Fibroblast of mammary gland (primary cell): ENCODE measurements around the gene CCDC172.

ENCODE experiments used
- DNase-seq: peaks from one replicate; pipeline ENCODE4 v3.0.0-alpha.2; 2010; ENCODE audit warnings: low read depth
- H3K4me3 ChIP-seq: 2 replicates; pipeline ENCODE4 v1.5.1; 2011; ENCODE audit warnings: low read depth, mild to moderate bottlenecking, low read length, moderate library complexity; ENCODE audit not compliant: control insufficient read depth
- TF ChIP-seq, protein P1 (sequence below): conservative IDR thresholded peaks from 2 replicates; pipeline ENCODE4 v1.5.1; 2011; ENCODE audit warnings: low read depth, low read length, inconsistent platforms; ENCODE audit not compliant: control insufficient read depth, insufficient read depth

The CCDC172 gene, protein sequence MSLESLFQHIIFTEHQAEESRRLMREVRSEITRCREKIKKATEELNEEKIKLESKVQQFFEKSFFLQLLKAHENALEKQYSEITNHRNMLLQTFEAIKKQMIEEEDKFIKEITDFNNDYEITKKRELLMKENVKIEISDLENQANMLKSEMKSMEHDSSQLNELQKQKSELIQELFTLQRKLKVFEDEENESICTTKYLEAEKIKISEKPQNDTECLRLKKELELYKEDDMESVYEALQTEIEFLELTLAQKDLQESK

DNA sequence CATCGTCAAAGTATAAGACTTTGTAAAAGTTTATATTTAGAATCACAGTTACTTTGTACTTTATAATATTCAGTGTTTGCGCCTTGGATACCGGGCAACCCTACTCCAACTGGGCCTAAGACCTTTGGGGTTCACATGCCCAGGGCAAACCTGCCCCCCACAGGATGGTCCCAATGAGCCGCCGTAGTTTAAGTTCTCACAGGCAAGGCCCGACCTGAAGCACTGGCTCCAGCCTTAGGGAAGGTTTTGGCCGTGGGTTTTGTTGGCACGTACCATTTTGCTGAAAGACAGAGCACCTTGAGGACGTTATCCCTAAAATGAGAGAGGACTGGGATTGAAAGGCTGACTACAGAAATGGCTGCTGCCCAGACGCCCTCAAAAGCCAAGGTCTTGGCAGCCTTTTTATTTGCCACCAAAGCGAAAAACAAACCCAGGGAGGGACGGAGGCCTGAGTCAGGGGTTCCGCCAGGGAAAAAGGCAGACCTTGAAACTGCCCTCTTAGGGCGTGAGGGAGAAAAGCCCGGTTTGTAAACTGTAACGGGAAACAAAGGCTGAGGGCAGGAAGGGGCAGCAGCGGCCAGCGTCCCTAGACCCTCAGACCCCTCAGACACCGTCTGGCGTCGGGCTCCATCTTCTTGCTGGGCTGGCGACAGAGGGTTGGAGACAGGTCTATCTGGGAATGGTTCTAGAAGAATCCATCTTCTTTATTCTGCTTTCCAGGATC lies at the start of gene CCDC172:
CCDC172 (plus strand) TSS at position 222 of the 724 bp plus-strand sequence. CDS start 564 bp downstream, outside the sequence.
- H3K4me3 ChIP-seq, result no peak within 1 kb of the TSS
- DNase-seq, result no peak
- TF ChIP-seq, protein P1, sequence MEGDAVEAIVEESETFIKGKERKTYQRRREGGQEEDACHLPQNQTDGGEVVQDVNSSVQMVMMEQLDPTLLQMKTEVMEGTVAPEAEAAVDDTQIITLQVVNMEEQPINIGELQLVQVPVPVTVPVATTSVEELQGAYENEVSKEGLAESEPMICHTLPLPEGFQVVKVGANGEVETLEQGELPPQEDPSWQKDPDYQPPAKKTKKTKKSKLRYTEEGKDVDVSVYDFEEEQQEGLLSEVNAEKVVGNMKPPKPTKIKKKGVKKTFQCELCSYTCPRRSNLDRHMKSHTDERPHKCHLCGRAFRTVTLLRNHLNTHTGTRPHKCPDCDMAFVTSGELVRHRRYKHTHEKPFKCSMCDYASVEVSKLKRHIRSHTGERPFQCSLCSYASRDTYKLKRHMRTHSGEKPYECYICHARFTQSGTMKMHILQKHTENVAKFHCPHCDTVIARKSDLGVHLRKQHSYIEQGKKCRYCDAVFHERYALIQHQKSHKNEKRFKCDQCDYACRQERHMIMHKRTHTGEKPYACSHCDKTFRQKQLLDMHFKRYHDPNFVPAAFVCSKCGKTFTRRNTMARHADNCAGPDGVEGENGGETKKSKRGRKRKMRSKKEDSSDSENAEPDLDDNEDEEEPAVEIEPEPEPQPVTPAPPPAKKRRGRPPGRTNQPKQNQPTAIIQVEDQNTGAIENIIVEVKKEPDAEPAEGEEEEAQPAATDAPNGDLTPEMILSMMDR, result no peak

DNA sequence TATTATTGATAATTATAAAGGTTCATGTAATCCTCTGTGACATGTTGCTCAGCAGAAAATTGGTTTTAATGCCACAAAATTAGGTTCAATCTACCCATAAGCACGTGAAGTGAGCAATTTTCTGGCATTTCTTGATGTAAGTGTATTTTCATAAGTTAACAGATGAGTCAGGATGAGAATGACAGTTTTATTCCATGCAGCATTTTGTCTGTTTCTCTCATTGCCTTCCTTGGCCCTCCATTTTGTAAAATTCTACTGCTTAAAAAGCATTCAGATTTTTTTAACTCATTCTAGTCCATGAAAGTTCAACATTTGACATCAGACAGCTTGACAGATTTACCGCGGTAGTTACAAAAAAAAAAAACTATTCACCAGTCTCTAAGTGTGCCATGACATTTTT lies 47.3 kb upstream of the CCDC172 start:
- H3K4me3 ChIP-seq, result no peak overlapping the region
- DNase-seq, result no peak
- TF ChIP-seq, protein P1, result no peak

DNA sequence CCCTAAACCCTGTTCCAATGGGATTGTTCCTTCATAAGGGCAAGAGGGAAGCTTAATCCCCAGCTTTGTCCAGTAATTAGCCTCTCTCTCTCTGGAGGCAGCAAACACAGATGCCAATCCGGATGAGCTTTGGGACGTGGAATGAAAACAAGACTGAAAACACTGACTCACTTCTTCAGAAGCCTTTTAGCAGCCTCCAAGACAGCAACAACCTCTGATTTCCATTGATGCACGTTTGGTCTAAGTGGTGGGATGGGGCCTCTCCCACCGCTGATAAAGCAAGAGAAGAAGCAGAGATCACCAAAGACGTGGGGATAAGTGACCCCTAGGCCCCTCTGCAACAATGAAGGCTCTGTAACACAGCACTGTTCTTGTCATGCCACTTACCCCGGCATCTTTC lies 45.4 kb upstream of the CCDC172 start:
- DNase-seq, result no peak
- no peak overlapping the region for H3K4me3 ChIP-seq
- TF ChIP-seq, protein P1, result no peak

DNA sequence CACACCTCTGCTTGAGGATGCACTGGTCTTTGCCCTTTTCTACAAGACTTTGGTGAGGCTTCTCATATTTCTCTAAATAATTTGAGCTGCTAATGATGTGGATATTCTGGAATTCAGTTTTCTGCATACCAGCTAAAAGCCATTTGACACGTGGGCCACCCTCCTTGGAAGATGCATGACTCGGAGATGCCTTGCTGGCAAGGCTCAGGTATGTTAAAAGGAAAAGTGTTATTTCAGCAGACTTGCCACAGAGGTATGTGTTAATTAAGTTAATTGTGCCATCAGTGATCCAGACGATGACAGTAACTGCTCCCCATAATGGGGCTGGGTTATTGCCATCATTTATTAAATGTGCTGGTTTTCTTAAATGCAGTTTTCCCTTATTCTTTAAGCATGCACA lies 42.5 kb upstream of the CCDC172 start:
- TF ChIP-seq, protein P1, result no peak
- no peak for DNase-seq

DNA sequence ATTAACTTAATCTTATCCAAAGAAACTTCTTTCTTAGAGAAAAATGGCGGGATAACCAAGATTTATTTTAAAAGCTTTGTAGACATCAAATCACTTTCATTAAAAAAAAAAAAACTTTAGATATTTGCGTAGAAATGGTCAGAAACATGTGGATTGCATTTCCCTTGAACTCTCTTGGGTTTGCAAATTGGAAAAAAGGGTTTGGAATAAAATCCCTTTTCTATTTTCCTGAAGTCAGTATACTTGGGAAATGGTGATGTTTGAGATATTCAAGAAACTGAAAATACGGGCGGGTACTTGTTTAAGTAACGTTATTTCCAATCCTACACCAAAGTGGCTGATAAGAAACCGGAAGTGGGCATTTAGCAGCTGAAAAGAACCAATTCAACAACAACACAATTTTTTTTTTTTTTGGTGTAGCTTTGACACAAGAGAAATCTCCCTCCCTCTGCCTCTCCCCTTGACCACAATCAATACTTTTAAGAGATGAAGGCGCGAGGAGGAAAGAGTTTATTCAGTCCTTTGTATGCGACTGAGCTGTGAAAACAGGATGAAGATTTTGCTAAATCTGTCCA lies 37.5 kb upstream of the CCDC172 start:
- no peak for DNase-seq
- no peak overlapping the region for H3K4me3 ChIP-seq
- TF ChIP-seq, protein P1, result no peak

More for the DNA sequence above, 42.5 kb upstream of the CCDC172 start:
- no peak overlapping the region for H3K4me3 ChIP-seq

DNA sequence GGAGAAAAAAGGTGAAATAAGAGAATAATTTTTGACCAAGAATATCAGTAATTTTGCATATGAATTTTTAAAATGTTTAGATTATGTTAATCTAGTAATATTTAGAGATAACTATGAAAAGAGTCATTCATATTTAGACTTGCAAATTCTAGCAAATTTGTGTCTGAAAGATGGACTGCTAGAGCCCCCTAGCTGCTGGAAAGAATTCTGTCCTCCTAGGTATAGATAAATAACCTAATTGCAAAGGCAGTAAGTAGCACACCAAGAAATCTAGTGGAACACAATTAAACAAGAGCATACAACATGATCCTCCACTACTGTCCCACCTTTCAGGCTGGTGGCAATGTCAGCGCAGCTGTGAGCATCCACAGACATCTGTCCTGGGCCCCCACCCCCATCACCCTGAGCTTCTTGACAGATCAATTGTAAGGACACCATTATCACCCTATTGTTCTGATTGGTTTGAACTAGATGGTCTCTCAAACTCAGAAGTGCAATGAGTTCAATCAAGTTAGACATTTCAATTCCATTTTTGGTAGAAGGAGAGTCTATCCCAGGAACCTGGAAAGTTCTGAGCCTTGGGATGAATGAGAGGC lies 36.2 kb upstream of the CCDC172 start:
- TF ChIP-seq, protein P1, result peak; percentile 66
- DNase-seq, result peak; percentile 50
- H3K4me3 ChIP-seq, result no peak overlapping the region
